GM18499 (cell line): Measurements from ENCODE around the gene INSC.
"Not testable (repeated sequence)": the region's sequence is repeated elsewhere in the genome, so short reads cannot be mapped to it uniquely, and the experiment has no call there.

Source experiments
- ATAC-seq: cut with Tn5 transposase; IDR thresholded peaks from one replicate; pipeline ENCODE4 v1.9.1; 2021; ENCODE audit warnings: moderate number of reproducible peaks; ENCODE audit not compliant: insufficient read depth, unreplicated experiment

The INSC gene

GRCh38 chr11:15114501-15115475 is at the start of gene INSC:
Gene INSC, plus strand, starts transcription at chr11:15114923. Its CDS starts 34,252 bp downstream, at chr11:15149175.
- ATAC-seq, result no peak

DNA sequence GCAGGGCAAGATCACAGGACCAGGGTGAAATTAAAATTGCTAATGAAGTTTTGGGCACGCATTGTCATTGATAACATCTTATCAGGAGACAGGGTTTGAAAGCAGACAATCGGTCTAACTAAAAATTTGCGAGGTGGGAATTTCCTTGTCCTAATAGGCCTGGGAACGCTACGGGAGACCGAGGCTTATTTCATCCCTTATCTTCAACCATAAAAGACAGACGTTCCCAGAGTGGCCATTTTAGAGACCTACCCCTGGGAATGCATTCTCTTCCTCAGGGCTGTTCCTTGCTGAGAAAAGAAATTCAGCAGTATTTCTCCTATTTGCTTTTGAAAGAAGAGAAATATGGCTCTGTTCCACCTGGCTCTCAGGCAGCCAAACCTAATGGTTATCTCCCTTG is 45.0 kb upstream of the INSC start:
- not testable (repeated sequence) for ATAC-seq

GRCh38 chr11:15071556-15072255 is 43.0 kb upstream of the INSC start:
- ATAC-seq, result no peak

- ATAC-seq, result no peak
Measured at GRCh38 chr11:15072551-15073143, 42.1 kb upstream of the INSC start.

DNA sequence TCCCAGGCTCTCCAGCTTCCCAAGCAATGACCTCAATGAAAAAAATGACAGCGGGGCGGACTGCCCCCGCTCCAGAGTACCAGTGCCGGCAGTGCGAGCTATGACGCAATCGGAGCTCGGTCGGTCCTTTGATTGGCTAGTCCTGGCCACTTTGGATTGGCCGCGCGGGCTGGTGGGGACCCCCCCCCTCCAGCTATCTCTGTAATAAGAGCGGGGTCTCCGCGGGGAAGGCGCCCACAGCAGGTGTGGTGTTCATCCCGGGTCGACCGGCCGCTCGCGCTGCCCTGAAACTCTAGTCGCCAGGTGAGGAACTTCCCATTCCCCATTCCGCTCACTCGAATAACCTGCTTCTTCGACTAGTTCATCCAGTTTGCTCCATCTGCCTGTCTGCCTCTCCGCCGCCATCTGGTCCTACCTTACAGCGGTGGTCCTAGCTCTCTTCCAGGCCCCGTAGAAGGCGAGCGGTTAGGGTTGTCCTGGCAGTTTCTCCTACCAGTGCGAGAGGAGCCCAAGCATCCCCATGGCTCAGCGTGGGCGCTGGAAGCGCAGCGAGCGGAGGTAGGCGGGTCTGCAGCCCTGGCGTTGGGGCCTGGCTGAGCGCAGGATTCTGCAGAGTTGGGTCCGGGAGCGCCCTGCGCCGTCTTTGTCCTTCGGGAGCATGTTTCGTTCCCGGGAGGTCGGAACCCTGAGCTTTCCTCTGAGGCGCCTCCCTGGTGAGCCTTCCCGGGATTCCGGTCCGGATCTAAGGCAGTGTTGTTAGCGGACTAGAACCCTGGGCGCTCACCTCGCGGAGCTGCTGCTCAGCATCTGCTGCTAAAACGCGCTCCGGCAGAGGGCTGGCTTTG is 41.1 kb upstream of the INSC start, which contains the start of gene CALCB:
Gene CALCB, plus strand, starts transcription at position 233 of the 845 bp plus-strand sequence. CDS start 1,126 bp downstream, outside the sequence.
- ATAC-seq, result no peak

- peak; percentile 79 for ATAC-seq
Measured at GRCh38 chr11:15074206-15075161, 40.2 kb upstream of the INSC start.

DNA sequence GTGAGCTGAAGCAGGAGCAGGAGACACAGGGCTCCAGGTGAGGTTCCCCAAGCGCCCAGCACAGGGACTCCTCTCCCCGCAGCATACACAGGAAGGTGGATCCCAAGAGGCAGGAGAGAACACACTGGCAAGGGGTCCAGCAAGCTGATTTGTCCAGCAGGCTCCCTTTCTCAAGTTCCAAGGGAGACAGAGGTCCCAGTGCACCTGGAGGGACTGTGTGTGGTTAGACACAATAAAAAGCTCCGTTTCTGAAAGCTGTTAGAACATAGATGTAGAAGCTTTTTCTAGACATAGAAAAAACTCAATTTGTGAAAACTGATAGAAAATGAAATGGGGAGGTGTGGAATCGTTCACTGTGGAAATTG is 39.6 kb upstream of the INSC start:
- no peak for ATAC-seq

GRCh38 chr11:15091175-15091574 is 23.5 kb upstream of the INSC start:
- no peak for ATAC-seq

- no peak for ATAC-seq
Measured at GRCh38 chr11:15091625-15092024, 23.1 kb upstream of the INSC start.

DNA sequence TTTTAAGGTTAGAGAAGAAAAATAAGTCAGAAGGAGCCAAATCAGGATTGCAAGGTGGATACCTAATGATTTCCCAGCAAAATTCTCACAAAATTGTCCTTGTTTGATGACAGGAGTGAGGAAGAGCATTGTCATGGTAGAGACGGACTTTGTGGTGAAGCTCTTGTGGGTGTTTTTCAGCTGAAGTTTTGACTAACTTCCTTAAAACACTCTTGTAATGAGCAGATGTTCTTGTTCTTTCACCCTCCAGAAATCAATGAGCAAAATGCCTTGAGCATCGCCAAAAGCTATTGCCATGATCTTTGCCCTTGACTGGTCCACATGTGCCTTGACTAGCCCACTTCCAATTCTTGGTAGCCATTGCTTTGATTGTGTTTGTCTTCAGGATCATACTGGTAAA is 21.3 kb upstream of the INSC start:
- no peak for ATAC-seq

DNA sequence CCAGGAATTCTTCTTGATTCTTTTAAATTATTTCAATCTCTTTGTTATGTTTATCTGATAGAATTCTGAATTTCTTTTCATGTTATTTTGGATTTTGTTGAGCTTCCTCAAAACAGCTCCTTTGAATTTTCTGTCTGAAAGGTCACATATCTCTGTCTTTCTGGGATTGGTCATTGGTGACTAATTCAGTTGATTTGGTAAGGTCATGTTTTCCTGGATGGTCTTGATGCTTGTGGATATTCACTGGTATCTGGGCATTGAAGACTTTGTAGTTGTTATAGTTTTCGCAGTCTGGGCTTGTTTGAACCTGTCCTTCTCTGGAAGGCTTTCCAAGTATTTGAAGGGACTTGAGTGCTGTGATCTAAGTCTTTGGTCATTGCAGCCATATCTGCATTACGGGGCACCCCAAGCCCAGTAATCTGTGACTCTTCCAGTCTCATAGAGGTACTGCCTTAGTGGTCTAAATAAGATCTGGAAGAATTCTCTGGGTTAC is 18.9 kb upstream of the INSC start:
- ATAC-seq, result no peak

GRCh38 chr11:15097411-15097810 is 17.3 kb upstream of the INSC start:
- ATAC-seq, result no peak

DNA sequence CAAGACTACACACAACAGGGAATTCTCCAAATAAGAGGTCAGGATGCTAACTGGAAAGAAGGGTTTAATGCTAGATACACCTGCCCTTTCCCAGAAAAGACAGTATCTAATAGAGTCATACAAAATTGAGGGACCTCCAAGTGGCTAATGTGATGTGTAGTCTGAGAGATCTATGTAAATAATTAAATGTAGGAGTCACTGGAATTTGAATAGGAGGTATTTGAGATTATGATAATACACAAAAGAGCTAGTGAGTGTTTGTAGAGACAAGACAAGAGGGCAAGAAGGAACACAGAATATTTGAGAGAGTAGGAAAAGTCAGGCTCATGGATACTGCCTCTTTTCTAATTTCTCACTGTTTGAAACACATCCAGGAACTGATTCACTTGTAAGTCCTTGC is 15.5 kb upstream of the INSC start:
- no peak for ATAC-seq

DNA sequence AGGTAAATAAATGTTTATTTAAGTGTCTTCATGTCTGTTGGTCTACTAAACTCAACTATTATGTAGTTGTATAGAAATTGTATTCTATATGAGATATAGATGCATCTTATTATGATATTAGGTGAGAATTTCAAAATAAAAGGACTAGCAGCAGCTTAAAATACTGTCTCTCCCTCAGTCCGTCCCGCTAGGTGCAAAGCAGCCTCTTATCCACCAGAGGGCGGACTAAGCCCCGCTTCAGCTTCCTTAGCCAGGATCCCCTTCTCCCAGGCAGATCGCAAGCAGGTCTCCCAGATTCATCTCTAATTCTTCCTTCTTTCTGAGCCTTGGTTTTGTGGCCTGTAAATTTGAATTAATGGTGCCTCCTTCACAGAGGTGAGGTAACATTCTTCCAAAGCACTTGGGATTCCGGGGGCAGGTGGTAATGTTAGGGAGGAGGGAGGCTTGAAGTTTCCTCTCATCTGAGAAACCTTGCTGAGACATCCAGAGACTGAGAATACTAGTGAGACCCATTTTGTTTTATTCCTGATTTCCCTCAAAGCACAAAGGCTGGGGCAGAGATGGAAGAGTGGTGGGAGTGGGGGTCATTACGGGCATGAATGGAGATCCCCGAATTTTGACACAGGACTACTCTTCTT is 13.5 kb upstream of the INSC start:
- ATAC-seq, result peak; percentile 76

GRCh38 chr11:15104166-15104565 is 10.6 kb upstream of the INSC start:
- no peak for ATAC-seq

DNA sequence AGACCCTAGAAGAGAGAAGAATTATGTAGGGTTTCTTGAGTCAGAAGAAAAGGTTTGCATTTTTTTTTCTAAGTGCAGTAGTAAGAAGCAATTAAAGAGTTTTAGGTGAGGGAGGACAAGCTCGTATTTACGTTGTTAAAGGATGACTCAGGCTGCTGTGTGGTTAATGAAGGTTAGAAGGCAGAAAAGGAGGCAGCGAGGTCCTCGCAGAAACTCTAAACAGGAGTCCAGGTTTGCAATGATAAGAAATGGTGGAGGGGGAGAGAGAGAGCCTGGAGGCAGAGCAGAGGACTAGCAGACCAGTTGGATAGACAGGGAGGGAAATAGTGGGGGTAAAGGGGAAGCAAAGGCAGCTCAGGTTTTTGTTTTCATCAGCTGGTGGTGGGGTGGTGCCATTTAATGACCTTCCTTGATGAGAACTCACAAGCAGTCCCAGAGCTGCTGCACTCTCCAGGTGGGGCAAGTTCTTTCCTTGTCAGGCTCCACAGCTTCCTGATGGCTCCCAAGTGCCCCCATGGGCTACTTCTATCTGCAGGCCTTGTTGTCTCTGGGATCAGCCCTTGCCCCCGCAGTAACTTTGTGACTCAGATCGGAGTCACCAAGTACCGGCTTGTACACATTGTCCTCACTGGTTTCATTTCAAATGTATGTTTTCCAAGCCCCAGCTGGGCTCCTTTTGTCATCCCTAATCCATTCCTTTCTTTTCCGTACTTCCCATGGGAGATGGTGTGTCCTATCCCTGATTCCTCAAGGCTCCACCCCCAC is 8.3 kb upstream of the INSC start:
- no peak for ATAC-seq

DNA sequence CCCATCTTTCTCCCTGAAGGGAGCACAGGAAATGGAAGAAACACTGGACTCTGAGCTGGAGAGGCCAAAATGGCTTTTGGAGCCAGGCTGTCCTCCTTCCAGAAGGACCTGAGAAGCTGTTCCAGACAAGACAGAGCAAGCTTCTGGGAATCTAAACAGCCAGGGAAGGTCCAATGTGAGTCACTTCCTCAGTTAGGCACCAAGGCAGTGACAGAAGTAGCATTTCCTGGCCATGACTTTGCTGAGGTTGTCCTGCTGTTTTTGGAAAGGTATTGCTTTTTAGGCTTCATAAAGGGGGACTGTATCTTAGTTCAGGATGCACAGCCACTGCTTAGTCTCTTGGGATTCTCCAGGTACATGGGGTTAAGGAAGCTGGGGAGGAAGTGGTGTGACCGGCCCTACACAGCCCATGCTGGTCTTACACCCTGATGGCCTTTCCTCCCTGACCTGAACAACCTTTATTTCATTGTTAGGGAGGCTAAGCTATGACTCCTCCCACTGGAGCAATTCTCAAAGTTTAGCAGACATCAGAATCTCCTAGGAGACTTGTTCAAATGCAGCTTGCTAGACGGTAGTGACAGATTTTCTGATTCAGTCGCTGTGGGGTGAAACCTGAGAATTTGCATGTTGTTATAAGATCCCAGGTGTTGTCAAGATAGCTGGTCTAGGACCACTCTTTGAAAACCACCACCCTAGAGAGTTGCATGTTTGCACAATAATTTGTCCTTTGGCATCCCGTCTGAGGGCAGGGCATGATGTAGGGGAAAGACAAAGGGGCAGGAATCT is 6.8 kb upstream of the INSC start:
- ATAC-seq, result peak; percentile 60
